ENCODE results near the gene ARGLU1. TPM values are rescaled to one million over a fixed set of nuclear protein-coding genes. Genes with fewer than 3 reads are reported as not detected.

Gene ARGLU1
- total and polyA plus RNA-seq, 10 donors = 99.5 to 204 (median 135) TPM

GRCh38 chr13:106518512-106518911 is 49.4 kb downstream of the ARGLU1 start:
- Histone ChIP-seq H3K4me1 (peaks cover 0 to 13% (median 0%) of the 10 kb centered on the region in 6 donors), H3K4me3 (no peak overlapping the region), H3K27me3 (replicated peaks in 1 of 7) (peaks cover 0 to 5% (median 0%) of the 10 kb centered on the region in 7 donors), H3K9me3 (no peaks in the 10 kb centered on the region), H3K27ac (no peak overlapping the region), H3K36me3 (no peaks in the 10 kb centered on the region)
- no peak for TF ChIP-seq POLR2A (IDR thresholded peaks at IDR 0.05)
- TF ChIP-seq, protein P1, sequence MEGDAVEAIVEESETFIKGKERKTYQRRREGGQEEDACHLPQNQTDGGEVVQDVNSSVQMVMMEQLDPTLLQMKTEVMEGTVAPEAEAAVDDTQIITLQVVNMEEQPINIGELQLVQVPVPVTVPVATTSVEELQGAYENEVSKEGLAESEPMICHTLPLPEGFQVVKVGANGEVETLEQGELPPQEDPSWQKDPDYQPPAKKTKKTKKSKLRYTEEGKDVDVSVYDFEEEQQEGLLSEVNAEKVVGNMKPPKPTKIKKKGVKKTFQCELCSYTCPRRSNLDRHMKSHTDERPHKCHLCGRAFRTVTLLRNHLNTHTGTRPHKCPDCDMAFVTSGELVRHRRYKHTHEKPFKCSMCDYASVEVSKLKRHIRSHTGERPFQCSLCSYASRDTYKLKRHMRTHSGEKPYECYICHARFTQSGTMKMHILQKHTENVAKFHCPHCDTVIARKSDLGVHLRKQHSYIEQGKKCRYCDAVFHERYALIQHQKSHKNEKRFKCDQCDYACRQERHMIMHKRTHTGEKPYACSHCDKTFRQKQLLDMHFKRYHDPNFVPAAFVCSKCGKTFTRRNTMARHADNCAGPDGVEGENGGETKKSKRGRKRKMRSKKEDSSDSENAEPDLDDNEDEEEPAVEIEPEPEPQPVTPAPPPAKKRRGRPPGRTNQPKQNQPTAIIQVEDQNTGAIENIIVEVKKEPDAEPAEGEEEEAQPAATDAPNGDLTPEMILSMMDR (IDR thresholded peaks at IDR 0.05 in 8 of 11, conservative IDR thresholded peaks at IDR 0.05 in 3 of 11) = no peak
- TF ChIP-seq POLR2AphosphoS5 (IDR thresholded peaks at IDR 0.05) = no peak
- intact Hi-C loops (cut with DNase I; ENCODE audit: low total_unique reads) = no loop called here
- DNase-seq = no peak
- 81 to 93% (median 90%) methylated on average over 11 of the region's 11 CpGs for WGBS, 5 donors

DNA sequence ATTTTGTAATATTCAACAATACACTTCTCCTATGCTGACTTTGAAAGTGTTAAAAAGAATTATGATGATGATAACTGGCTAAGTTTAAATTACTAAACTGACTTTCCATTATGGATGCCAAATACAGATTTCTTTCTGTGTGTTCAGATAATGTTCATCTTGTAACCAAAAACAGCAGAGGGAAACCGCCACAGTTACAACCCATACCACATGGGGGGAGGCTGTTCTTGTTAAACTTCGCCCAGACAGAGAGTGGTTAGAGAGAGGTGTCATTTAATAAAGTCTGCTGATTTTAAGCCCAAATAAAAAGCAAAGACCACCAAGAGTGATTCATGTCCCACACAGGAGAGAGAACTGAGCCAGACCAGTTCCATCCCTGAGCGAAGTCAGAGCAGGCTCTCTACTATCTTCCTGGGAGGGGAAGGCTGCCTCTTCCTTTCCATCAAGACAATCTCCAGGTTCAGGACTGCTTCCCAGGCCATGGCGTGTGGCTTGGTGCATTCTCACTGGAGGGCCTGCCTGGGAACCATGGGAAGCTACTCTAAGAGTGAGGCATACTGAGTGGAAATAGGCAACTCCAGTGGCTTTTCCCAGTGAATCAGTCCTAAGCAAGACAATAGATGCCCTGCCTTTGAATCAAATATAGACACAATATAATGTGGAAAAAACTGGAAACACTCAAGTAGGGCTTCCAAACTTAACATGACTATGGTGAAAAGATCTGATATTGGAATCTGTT is 50.7 kb downstream of the ARGLU1 start:
- TF ChIP-seq, protein P1 (IDR thresholded peaks at IDR 0.05 in 8 of 11, conservative IDR thresholded peaks at IDR 0.05 in 3 of 11) = no peak
- no peak for TF ChIP-seq POLR2AphosphoS5 (IDR thresholded peaks at IDR 0.05)
- TF ChIP-seq POLR2A (IDR thresholded peaks at IDR 0.05) = no peak
- intact Hi-C loops (cut with DNase I; ENCODE audit: low total_unique reads) = no loop called here
- Histone ChIP-seq H3K36me3 (no peaks in the 10 kb centered on the region), H3K27me3 (replicated peaks in 1 of 7) (peaks cover 0 to 5% (median 0%) of the 10 kb centered on the region in 7 donors), H3K9me3 (no peaks in the 10 kb centered on the region), H3K4me3 (no peak overlapping the region), H3K4me1 (peaks cover 0 to 10% (median 0%) of the 10 kb centered on the region in 6 donors), H3K27ac (no peak overlapping the region)
- no peak for DNase-seq
- 71 to 94% (median 83%) methylated on average over 4 of the region's 4 CpGs for WGBS, 5 donors

GRCh38 chr13:106515635-106516254 is 52.2 kb downstream of the ARGLU1 start:
- H3K4me3 ChIP-seq = no peak overlapping the region
- no peaks in the 10 kb centered on the region for H3K36me3 ChIP-seq
- TF ChIP-seq POLR2AphosphoS5 (IDR thresholded peaks at IDR 0.05) (no peak), POLR2A (IDR thresholded peaks at IDR 0.05) (no peak)
- TF ChIP-seq, protein P1 (IDR thresholded peaks at IDR 0.05 in 8 of 11, conservative IDR thresholded peaks at IDR 0.05 in 3 of 11) = no peak
- H3K27me3 ChIP-seq (replicated peaks in 1 of 7) = peaks cover 0 to 5% (median 0%) of the 10 kb centered on the region in 7 donors
- no peak overlapping the region for H3K27ac ChIP-seq
- intact Hi-C loops (cut with DNase I; ENCODE audit: low total_unique reads) = no loop called here
- peaks cover 0 to 5% (median 0%) of the 10 kb centered on the region in 6 donors for H3K4me1 ChIP-seq
- DNase-seq = no peak
- no peaks in the 10 kb centered on the region for H3K9me3 ChIP-seq
- 78 to 92% (median 89%) methylated on average over 5 of the region's 5 CpGs for WGBS, 5 donors
